ENCODE data around the gene FOXRED1. TPM values are rescaled to one million over a fixed set of nuclear protein-coding genes. Genes with fewer than 3 reads are reported as not detected.
"Not testable (repeated sequence)": the region's sequence is repeated elsewhere in the genome, so short reads cannot be mapped to it uniquely, and the experiment has no call there.

The FOXRED1 gene
- polyA plus RNA-seq, 5 donors = 37.9 to 52.9 (median 43.9) TPM

GRCh38 chr11:126267650-126268049 is 1.3 kb upstream of the FOXRED1 start:
- DNase-seq = no peak

- DNase-seq = no peak
These were observed 620 bp upstream of the FOXRED1 start for GRCh38 chr11:126268361-126268707.

- DNase-seq = no peak
These were observed 8.4 kb downstream of the FOXRED1 start for GRCh38 chr11:126277322-126277721.

- DNase-seq = no peak
These were observed 8.8 kb downstream of the FOXRED1 start for GRCh38 chr11:126277780-126278179.

GRCh38 chr11:126279191-126279590 is 10.2 kb downstream of the FOXRED1 start:
- DNase-seq = no peak

- DNase-seq = no peak
These were observed 11.6 kb downstream of the FOXRED1 start for GRCh38 chr11:126280595-126280994.

- DNase-seq = no peak
These were observed 12.3 kb downstream of the FOXRED1 start for GRCh38 chr11:126281245-126281644.

GRCh38 chr11:126281666-126282175 is 12.8 kb downstream of the FOXRED1 start:
- DNase-seq = no peak

GRCh38 chr11:126282361-126282735 is 13.4 kb downstream of the FOXRED1 start:
- DNase-seq = peak in 1 of 2 donors; percentile 57

- peak; percentile 54 to 66 for DNase-seq
These were observed 14.0 kb downstream of the FOXRED1 start, which contains the start of gene TIRAP for GRCh38 chr11:126282736-126283591. TSS of gene TIRAP (plus strand) at chr11:126283093. CDS start at chr11:126290895, 7,802 bp downstream.

GRCh38 chr11:126284829-126285228 is 15.9 kb downstream of the FOXRED1 start:
- DNase-seq = no peak

GRCh38 chr11:126288237-126288636 is 19.3 kb downstream of the FOXRED1 start:
- DNase-seq = no peak

- DNase-seq = no peak
These were observed 21.9 kb downstream of the FOXRED1 start for GRCh38 chr11:126290887-126291286.

GRCh38 chr11:126293726-126294125 is 24.8 kb downstream of the FOXRED1 start:
- DNase-seq = no peak

GRCh38 chr11:126297004-126297403 is 28.1 kb downstream of the FOXRED1 start:
- DNase-seq = no peak

GRCh38 chr11:126303623-126304456 is 34.9 kb downstream of the FOXRED1 start, which contains the start of gene DCPS:
TSS of gene DCPS (plus strand) at chr11:126304060. CDS start at chr11:126304081, 21 bp downstream.
- peak; percentile 90 to 93 for DNase-seq

GRCh38 chr11:126304457-126305075 is 35.6 kb downstream of the FOXRED1 start:
- no peak for DNase-seq

- no peak for DNase-seq
These were observed 36.7 kb downstream of the FOXRED1 start for GRCh38 chr11:126305699-126306098.

GRCh38 chr11:126307706-126308105 is 38.8 kb downstream of the FOXRED1 start:
- peak in 1 of 2 donors; percentile 23 for DNase-seq

- DNase-seq = no peak
These were observed 39.3 kb downstream of the FOXRED1 start for GRCh38 chr11:126308271-126308671.

- not testable (repeated sequence) for DNase-seq
These were observed 39.8 kb downstream of the FOXRED1 start for GRCh38 chr11:126308771-126309170.
